GM15510 (cell line): ENCODE measurements around the gene CDCP1.

Source experiments
- POLR2A ChIP-seq: IDR thresholded peaks from 3 replicates; pipeline ENCODE4 v1.6.1; 2011; ENCODE audit warnings: borderline replicate concordance; ENCODE audit not compliant: insufficient read length; ENCODE audit errors: extremely low read depth

CDCP1 gene

DNA sequence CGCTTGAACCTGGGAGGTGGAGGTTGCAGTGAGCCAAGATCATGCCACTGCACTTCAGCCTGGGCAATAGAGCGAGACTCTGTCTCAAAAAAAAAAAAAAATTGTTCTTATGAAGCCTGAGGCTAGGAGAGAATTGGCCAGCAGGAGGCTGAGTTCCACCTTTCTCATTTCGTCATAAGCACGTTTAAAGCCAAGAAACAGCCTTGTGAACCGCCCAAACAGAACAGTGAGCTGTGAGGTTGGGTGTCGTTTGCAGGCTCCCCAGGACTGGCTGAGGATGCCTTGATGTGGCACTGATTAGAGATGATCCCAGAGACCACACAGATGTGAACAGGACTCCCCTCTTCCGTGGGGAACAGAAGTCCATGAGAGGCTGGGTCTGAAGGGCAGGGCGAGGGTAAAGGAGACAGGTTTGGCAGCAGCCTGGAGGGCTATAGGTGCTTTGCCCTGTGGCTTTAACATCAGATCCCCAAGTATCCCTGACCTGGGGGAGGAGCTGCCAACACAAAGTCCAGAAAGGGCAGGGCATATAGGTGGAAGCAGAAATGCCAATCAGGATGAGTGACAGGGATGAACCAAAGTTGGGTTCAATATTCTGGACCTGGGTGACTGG lies 67.2 kb downstream of the CDCP1 start:
- TF ChIP-seq POLR2A = no peak

DNA sequence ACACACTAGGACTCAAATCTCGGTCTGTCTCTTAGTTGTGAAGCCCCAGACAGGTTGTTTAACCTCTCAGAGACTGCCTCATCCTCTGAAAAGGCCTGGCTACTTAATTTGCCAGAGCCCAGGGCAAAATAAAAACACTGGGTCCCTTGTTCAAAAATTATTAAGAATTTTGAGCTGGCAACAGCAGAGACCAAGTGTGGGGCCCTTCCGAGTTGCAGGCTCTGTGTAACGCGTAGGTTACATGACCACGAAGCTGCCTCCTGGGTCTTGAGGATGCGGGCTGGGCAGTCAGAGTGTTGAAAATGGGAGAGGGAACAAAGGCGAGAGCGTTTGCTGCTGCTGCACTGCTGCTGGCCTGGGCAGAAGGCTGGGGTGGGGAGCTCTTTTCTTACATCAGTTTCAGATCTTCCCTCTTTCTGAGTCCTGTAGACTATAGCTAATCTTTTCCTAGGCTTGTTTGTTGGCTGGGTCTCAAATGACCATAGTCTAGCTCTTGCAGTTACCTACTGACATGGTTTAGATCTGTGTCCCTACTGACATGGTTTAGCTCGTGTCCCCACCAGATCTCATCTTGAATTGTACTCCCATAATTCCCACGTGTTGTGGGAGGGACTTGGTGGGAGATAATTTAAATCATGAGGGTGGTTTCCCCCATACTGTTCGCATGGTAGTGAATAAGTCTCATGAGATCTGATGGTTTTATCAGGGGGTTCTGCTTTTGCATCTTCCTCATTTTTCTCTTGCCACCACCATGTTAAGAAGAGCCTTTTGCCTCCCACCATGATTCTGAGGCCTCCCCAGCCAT lies 70.2 kb downstream of the CDCP1 start:
- TF ChIP-seq POLR2A = no peak

DNA sequence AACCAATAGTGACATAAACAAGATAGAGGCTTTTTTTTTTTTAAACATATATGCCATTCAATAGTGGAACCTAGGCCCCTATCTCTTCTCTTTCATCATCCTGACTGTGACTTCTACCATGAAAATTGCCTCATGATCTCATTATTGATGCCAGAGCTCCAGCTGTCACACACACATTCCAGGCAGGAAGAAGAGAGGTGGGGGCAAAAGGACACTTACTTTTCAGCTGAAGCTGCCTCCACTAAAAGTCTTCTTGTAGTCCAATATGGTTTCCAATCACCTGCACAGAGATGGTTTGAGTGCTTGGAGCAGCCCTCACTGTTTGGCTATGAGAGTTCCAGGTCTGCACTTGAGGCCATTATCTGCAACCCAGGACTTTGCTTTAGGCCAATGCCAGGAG lies 75.1 kb downstream of the CDCP1 start:
- TF ChIP-seq POLR2A = no peak

GRCh38 chr3:45067941-45068340 lies 78.2 kb downstream of the CDCP1 start:
- TF ChIP-seq POLR2A = no peak

GRCh38 chr3:45067486-45067885 lies 78.7 kb downstream of the CDCP1 start:
- no peak for TF ChIP-seq POLR2A

- TF ChIP-seq POLR2A = no peak
Measured at GRCh38 chr3:45066109-45066801, 79.9 kb downstream of the CDCP1 start.

- TF ChIP-seq POLR2A = no peak
Measured at GRCh38 chr3:45065373-45065720, 80.8 kb downstream of the CDCP1 start.

- TF ChIP-seq POLR2A = no peak
Measured at GRCh38 chr3:45064512-45065372, 81.4 kb downstream of the CDCP1 start.

DNA sequence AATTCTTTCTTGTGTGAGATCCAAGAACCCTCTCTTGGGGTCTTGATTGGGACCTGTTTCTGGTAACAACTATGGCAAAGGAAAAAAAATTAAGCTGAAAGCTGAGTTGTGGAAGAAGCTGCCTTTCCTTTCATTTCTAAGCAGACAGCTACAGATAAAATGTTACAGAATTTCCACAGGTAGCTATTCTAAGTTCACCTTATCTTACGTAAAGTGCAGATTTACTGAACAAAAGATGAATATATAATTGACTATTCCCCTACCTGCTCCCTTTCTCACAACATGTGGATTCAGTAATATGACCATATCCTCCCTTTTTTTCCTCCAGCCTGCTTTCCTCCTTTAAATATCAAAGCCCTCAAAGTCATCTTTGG lies 83.5 kb downstream of the CDCP1 start:
- no peak for TF ChIP-seq POLR2A

- no peak for TF ChIP-seq POLR2A
Measured at GRCh38 chr3:45060165-45060892, 85.8 kb downstream of the CDCP1 start.

DNA sequence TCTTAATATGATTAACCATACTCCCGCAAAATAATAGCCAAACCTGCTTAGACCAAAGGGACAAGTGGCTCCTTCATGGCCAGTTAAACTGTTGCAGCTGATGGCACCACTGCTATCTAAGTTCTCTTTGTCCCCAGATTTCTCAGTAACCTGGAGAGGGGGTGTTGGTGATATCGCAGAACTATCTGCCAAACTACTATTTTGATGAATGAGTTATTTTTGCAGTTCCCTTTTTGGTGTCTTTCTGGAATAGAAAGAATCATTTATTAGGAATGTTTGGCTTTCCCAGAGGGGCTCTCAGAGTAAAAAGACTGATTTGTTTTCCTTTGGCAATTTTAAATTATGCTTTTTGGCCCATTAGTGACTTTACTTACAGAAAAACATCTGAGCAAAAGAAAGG lies 87.0 kb downstream of the CDCP1 start:
- no peak for TF ChIP-seq POLR2A

DNA sequence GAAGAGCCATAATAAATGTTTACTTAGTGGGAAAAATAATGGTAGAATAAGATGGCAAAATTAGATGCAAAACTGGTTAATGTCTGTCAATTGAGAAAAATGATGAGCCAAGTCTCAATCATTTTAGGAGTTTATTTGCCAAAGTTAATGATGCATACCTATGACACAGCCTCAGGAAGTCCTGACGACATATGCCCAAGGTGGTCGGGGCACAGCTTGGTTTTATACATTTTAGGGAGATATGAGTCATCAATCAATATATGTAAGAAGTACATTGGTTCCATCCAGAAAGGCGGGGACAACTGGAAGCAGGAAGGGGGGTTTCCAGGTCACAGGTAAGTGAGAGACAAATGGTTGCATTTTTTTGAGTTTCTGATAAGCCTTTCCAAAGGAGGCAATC lies 88.6 kb downstream of the CDCP1 start:
- TF ChIP-seq POLR2A = no peak

DNA sequence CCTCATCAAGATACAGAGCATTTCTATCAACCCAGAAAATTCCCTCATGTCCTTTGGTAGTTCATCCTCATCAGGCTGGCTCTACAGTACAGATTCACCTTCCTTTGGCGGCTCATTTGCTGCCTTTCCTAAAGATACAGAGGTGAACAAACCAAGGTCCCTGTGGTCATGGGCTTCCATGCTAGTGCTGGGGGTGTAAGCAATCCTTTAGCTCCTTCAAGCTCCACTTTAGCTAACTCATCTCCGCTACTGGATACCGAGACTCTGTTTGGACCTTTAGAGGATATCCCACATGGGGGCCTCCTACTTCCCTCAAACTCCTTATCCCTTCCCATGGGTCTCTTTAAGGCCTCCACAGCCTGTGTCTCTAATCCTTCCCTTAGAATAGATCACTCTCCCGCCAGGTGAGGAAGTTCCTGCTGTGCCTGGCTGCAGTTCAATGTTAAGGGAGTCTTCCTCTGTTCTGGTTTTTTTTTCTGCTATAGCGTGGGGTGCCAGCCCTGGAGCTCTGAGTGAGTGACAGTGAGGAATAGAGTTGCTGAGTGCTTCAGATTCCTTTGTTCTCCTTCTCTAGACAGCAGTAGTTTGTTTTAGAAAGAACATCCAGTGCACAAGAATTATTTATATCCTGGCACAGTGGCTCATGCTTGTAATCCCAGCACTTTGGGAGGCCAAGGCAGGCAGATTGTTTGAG lies 89.4 kb downstream of the CDCP1 start:
- TF ChIP-seq POLR2A = no peak
